Neural cell (in vitro differentiated cells): ENCODE data around the gene COBL. TPM values are rescaled to one million over a fixed set of nuclear protein-coding genes. Genes with fewer than 3 reads are reported as not detected.

Experiments used
- H2AFZ ChIP-seq: fragments of 200-600, 300-800 bp; sonication (generic), shearing (Covaris generic); 2 replicates; pipeline ENCODE4 v1.6.0; 2014; ENCODE audit warnings: low read depth, mild to moderate bottlenecking, antibody characterized with exemption, low read length, moderate library complexity
- H3F3A ChIP-seq: fragments of 200-600 bp; shearing (Covaris generic); 2 replicates; pipeline ENCODE4 v1.6.1; 2016; ENCODE audit warnings: mild to moderate bottlenecking, moderate library complexity, mixed read lengths, antibody characterized with exemption, low read length; ENCODE audit not compliant: insufficient read depth, poor library complexity, severe bottlenecking
- H3K27ac ChIP-seq: fragments of 200-600, 300-800 bp; sonication (generic), shearing (Covaris generic); 2 replicates; pipeline ENCODE4 v1.5.1; 2014; ENCODE audit warnings: mild to moderate bottlenecking, low read length, moderate library complexity
- H3K27me3 ChIP-seq: fragments of 300-800, 200-600 bp; sonication (generic), shearing (Covaris generic); 2 replicates; pipeline ENCODE4 v1.6.0; 2014; ENCODE audit warnings: mild to moderate bottlenecking, low read depth, low read length, moderate library complexity; ENCODE audit not compliant: insufficient read depth
- H3K36me3 ChIP-seq: fragments of 300-800, 200-600 bp; sonication (generic), shearing (Covaris generic); 2 replicates; pipeline ENCODE4 v1.5.1; 2014; ENCODE audit warnings: mild to moderate bottlenecking, antibody characterized with exemption, low read length, moderate library complexity; ENCODE audit not compliant: insufficient read depth
- H3K4me2 ChIP-seq: fragments of 300-800, 200-600 bp; sonication (generic), shearing (Covaris generic); 2 replicates; pipeline ENCODE4 v1.6.0; 2014; ENCODE audit warnings: mild to moderate bottlenecking, low read length
- H3K4me3 ChIP-seq: fragments of 300-800, 200-600 bp; sonication (generic), shearing (Covaris generic); 2 replicates; pipeline ENCODE4 v1.5.1; 2014; ENCODE audit warnings: mild to moderate bottlenecking, low read length, moderate library complexity
- H3K79me2 ChIP-seq: fragments of 200-600 bp; shearing (Covaris generic); replicated peaks from 2 replicates; pipeline ENCODE4 v1.6.0; 2014; ENCODE audit warnings: mild to moderate bottlenecking, low read length, moderate library complexity; ENCODE audit not compliant: insufficient read depth
- H3K9ac ChIP-seq: fragments of 300-800, 200-600 bp; sonication (generic), shearing (Covaris generic); 2 replicates; pipeline ENCODE4 v1.6.1; 2016; ENCODE audit warnings: mild to moderate bottlenecking, low read length, mixed read lengths
- H3K9me2 ChIP-seq: fragments of 200-600 bp; shearing (Covaris generic); 2 replicates; pipeline ENCODE4 v1.6.1; 2016; ENCODE audit warnings: mild to moderate bottlenecking, low read length, mixed read lengths; ENCODE audit not compliant: insufficient read depth
- H3K9me3 ChIP-seq: fragments of 200-600, 300-800 bp; sonication (generic), shearing (Covaris generic); 2 replicates; pipeline ENCODE4 v1.6.1; 2016; ENCODE audit warnings: mild to moderate bottlenecking, mixed run types, low read length, moderate library complexity, mixed read lengths
- H4K20me1 ChIP-seq: fragments of 200-600 bp; shearing (Covaris generic); 2 replicates; pipeline ENCODE4 v1.6.1; 2016; ENCODE audit warnings: mild to moderate bottlenecking, mixed run types; ENCODE audit not compliant: insufficient read depth
- EP300 ChIP-seq: fragments of 450-650 bp; conservative IDR thresholded peaks from 2 replicates; pipeline ENCODE4 v1.6.1; 2014; ENCODE audit warnings: antibody characterized with exemption, mild to moderate bottlenecking, moderate library complexity; ENCODE audit not compliant: poor library complexity, severe bottlenecking
- EZH2 ChIP-seq: fragments of 200-600, 300-800 bp; shearing (Covaris generic), sonication (generic); IDR thresholded peaks from 2 replicates; pipeline ENCODE4 v1.6.1; 2014; ENCODE audit warnings: antibody characterized with exemption, low read length, borderline replicate concordance, mild to moderate bottlenecking; ENCODE audit not compliant: insufficient read depth, poor library complexity, severe bottlenecking
- MXI1 ChIP-seq: fragments of 450-650 bp; conservative IDR thresholded peaks from 2 replicates; pipeline ENCODE4 v1.6.1; 2014; ENCODE audit warnings: antibody characterized with exemption, mild to moderate bottlenecking; ENCODE audit not compliant: poor library complexity, severe bottlenecking
- POLR2AphosphoS5 ChIP-seq: IDR thresholded peaks from 2 replicates; pipeline ENCODE4 v1.6.1; 2012
- RAD21 ChIP-seq: fragments of 450-650 bp; conservative IDR thresholded peaks from 2 replicates; pipeline ENCODE4 v1.6.1; 2014; ENCODE audit warnings: antibody characterized with exemption, mild to moderate bottlenecking, moderate library complexity
- SMC3 ChIP-seq: fragments of 450-650 bp; conservative IDR thresholded peaks from 2 replicates; pipeline ENCODE4 v1.6.1; 2014; ENCODE audit warnings: antibody characterized with exemption, mild to moderate bottlenecking, moderate library complexity; ENCODE audit not compliant: poor library complexity
- TAF1 ChIP-seq: IDR thresholded peaks from 2 replicates; pipeline ENCODE4 v1.6.1; 2012; ENCODE audit warnings: low read depth
- polyA plus RNA-seq: library from polyadenylated mRNA; depleted of rRNA; stranded (reverse); fragments of >200 nt; gene quantifications from 2 replicates; pipeline ENCODE4 v1.2.3, GENCODE V29; 2014
- TF ChIP-seq, protein P1 (sequence below): IDR thresholded peaks from 2 replicates; pipeline ENCODE4 v1.6.1; 2012; ENCODE audit warnings: borderline replicate concordance
- TF ChIP-seq, protein P2 (sequence below): fragments of 450-650 bp; IDR thresholded peaks from 2 replicates; pipeline ENCODE4 v1.5.1; 2014; ENCODE audit warnings: antibody characterized with exemption, mild to moderate bottlenecking, moderate library complexity; ENCODE audit not compliant: poor library complexity, severe bottlenecking

Gene COBL
- polyA plus RNA-seq, 1 donor from 2014 or later: 0.12 TPM

DNA sequence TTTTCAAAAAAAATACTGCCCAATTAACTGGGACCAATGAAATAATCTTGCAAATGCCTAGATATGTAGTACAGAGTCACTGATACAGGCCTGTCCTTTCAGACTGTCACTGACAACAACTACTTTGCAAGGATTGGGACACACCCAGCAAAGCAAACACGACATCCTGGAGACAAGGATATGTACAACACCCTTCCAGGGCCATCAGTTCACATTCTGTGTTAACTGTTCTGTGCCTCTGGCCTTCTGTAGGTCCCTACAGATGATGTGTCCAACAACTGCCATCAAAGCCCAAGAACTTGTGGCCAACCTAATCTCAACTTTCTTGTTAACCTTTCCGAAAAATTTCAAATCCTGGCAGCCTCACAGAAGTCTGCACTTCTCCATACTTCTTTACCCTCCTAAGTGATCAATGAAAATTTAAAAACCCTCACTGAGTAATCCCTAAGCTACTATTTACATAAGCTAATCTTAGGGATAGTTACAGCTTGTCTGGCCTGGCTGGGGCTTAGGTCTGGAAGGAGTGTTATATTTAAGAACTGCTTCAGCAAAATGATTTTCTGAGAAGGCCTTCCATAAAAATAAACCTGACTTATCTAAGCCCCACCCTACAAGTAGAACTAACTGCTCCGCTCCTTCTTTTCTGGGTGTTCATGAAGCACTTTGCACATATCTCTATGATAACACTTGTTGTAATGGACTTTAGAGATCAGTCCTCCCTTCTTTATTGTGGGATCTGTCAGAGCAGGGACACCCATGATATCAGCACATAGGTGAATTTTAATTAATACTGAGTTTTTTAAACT, 21.0 kb downstream of the COBL start:
- Histone ChIP-seq H3K79me2 (no peaks in the 10 kb centered on the region), H3K36me3 (no peaks in the 10 kb centered on the region), H3K27me3 (no peaks in the 10 kb centered on the region), H3K4me2 (no peak overlapping the region), H4K20me1 (no peaks in the 10 kb centered on the region), H3K27ac (no peak overlapping the region), H2AFZ (no peak overlapping the region), H3K9me2 (no peaks in the 10 kb centered on the region), H3K4me3 (no peak overlapping the region), H3K9ac (no peak overlapping the region), H3F3A (no peaks in the 10 kb centered on the region), H3K9me3 (no peaks in the 10 kb centered on the region)
- TF ChIP-seq RAD21: no peak
- TF ChIP-seq POLR2AphosphoS5: no peak
- TF ChIP-seq, protein P1, sequence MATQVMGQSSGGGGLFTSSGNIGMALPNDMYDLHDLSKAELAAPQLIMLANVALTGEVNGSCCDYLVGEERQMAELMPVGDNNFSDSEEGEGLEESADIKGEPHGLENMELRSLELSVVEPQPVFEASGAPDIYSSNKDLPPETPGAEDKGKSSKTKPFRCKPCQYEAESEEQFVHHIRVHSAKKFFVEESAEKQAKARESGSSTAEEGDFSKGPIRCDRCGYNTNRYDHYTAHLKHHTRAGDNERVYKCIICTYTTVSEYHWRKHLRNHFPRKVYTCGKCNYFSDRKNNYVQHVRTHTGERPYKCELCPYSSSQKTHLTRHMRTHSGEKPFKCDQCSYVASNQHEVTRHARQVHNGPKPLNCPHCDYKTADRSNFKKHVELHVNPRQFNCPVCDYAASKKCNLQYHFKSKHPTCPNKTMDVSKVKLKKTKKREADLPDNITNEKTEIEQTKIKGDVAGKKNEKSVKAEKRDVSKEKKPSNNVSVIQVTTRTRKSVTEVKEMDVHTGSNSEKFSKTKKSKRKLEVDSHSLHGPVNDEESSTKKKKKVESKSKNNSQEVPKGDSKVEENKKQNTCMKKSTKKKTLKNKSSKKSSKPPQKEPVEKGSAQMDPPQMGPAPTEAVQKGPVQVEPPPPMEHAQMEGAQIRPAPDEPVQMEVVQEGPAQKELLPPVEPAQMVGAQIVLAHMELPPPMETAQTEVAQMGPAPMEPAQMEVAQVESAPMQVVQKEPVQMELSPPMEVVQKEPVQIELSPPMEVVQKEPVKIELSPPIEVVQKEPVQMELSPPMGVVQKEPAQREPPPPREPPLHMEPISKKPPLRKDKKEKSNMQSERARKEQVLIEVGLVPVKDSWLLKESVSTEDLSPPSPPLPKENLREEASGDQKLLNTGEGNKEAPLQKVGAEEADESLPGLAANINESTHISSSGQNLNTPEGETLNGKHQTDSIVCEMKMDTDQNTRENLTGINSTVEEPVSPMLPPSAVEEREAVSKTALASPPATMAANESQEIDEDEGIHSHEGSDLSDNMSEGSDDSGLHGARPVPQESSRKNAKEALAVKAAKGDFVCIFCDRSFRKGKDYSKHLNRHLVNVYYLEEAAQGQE: no peak
- TF ChIP-seq EP300: no peak
- TF ChIP-seq MXI1: no peak
- TF ChIP-seq EZH2: no peak
- no peak for TF ChIP-seq SMC3
- TF ChIP-seq, protein P2, sequence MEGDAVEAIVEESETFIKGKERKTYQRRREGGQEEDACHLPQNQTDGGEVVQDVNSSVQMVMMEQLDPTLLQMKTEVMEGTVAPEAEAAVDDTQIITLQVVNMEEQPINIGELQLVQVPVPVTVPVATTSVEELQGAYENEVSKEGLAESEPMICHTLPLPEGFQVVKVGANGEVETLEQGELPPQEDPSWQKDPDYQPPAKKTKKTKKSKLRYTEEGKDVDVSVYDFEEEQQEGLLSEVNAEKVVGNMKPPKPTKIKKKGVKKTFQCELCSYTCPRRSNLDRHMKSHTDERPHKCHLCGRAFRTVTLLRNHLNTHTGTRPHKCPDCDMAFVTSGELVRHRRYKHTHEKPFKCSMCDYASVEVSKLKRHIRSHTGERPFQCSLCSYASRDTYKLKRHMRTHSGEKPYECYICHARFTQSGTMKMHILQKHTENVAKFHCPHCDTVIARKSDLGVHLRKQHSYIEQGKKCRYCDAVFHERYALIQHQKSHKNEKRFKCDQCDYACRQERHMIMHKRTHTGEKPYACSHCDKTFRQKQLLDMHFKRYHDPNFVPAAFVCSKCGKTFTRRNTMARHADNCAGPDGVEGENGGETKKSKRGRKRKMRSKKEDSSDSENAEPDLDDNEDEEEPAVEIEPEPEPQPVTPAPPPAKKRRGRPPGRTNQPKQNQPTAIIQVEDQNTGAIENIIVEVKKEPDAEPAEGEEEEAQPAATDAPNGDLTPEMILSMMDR: no peak
- TF ChIP-seq TAF1: no peak

DNA sequence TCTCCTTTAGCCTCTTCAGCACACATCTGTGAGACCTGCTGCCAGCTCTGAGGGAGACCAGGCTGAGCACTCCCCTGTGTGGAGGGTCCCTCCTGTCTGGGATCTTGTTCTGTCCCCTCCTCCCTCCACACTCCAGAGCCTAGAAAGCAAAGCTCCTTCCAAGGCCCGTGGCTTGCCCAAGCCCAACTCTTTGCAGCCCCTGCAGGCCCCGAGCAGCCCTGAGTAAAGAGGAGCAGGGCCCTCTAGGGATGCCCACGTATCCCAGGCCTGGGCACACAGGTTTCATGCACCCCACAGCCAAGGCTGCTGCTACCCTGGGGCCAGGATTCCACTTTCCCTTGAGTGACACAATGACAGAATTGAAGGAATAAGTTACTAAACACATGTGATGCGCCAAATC, 24.0 kb downstream of the COBL start:
- TF ChIP-seq MXI1 (no peak), POLR2AphosphoS5 (no peak), EZH2 (no peak), TAF1 (no peak), SMC3 (no peak), EP300 (no peak), RAD21 (no peak)
- TF ChIP-seq, protein P1: no peak
- TF ChIP-seq, protein P2: no peak
- H3K79me2 ChIP-seq: no peaks in the 10 kb centered on the region
- no peaks in the 10 kb centered on the region for H3K9me3 ChIP-seq
- H4K20me1 ChIP-seq: no peaks in the 10 kb centered on the region
- no peaks in the 10 kb centered on the region for H3K27me3 ChIP-seq
- H2AFZ ChIP-seq: no peak overlapping the region
- no peaks in the 10 kb centered on the region for H3K36me3 ChIP-seq
- H3K9me2 ChIP-seq: no peaks in the 10 kb centered on the region
- H3K27ac ChIP-seq: no peak overlapping the region
- no peaks in the 10 kb centered on the region for H3F3A ChIP-seq
- H3K9ac ChIP-seq: no peak overlapping the region
- H3K4me2 ChIP-seq: no peak overlapping the region
- no peak overlapping the region for H3K4me3 ChIP-seq
